Hepatocyte (in vitro differentiated cells): ENCODE data around the gene SLC43A2.

ENCODE experiments used
- EZH2 ChIP-seq: fragments of 200-600 bp; sonication (generic); IDR thresholded peaks from 2 replicates; pipeline ENCODE4 v1.6.1; 2016; ENCODE audit warnings: antibody characterized with exemption, mild to moderate bottlenecking, borderline replicate concordance
- TF ChIP-seq, protein P1 (sequence below): fragments of 200-600 bp; sonication (generic); IDR thresholded peaks from 2 replicates; pipeline ENCODE4 v1.5.1; 2016; ENCODE audit warnings: antibody characterized with exemption, mild to moderate bottlenecking; ENCODE audit not compliant: poor library complexity

- TF ChIP-seq, protein P1, sequence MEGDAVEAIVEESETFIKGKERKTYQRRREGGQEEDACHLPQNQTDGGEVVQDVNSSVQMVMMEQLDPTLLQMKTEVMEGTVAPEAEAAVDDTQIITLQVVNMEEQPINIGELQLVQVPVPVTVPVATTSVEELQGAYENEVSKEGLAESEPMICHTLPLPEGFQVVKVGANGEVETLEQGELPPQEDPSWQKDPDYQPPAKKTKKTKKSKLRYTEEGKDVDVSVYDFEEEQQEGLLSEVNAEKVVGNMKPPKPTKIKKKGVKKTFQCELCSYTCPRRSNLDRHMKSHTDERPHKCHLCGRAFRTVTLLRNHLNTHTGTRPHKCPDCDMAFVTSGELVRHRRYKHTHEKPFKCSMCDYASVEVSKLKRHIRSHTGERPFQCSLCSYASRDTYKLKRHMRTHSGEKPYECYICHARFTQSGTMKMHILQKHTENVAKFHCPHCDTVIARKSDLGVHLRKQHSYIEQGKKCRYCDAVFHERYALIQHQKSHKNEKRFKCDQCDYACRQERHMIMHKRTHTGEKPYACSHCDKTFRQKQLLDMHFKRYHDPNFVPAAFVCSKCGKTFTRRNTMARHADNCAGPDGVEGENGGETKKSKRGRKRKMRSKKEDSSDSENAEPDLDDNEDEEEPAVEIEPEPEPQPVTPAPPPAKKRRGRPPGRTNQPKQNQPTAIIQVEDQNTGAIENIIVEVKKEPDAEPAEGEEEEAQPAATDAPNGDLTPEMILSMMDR = no peak
- no peak for TF ChIP-seq EZH2
Measured at GRCh38 chr17:1634841-1635650, 6.4 kb upstream of the SLC43A2 start.
